Uterus (tissue), 2 donors: ENCODE data around the gene YWHAG.
"Not testable (repeated sequence)": the region's sequence is repeated elsewhere in the genome, so short reads cannot be mapped to it uniquely, and the experiment has no call there.

ENCODE experiments used
- POLR2A ChIP-seq, 2 donors: fragments of 450-650 bp; IDR thresholded peaks; one replicate each; pipeline ENCODE4 v1.6.1; 2016; ENCODE audit warnings: antibody characterized with exemption in 2 of 2, mild to moderate bottlenecking in 1 of 2, moderate library complexity in 1 of 2
- TF ChIP-seq, protein P1 (sequence below), 4 experiments: fragments of 200-600 bp in 2 of 4; fragments of 450-650 bp in 2 of 4; sonication (generic) in 2 of 4; IDR thresholded peaks; one replicate each; pipeline ENCODE4 v1.5.1; 2016 to 2019; ENCODE audit warnings: antibody characterized with exemption in 4 of 4, mild to moderate bottlenecking in 2 of 4, moderate library complexity in 1 of 4

DNA sequence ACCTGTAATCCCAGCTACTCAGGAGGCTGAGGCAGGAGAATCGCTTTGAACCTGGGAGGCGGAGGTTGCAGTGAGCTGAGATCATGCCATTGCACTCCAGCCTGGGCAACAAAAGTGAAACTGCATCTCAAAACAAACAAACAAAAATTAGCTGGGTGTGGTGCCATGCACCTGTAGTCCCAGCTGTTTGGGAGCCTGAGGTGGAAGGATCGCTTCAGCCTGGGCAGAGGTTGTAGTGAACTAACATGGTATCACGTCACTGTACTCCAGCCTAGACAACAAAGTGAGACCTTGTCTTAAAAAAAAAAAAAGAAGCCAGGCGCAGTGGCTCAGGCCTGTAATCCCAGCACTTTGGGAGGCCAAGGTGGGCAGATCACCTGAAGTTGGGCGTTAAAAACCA lies 29.0 kb upstream of the YWHAG start:
- TF ChIP-seq, protein P1, sequence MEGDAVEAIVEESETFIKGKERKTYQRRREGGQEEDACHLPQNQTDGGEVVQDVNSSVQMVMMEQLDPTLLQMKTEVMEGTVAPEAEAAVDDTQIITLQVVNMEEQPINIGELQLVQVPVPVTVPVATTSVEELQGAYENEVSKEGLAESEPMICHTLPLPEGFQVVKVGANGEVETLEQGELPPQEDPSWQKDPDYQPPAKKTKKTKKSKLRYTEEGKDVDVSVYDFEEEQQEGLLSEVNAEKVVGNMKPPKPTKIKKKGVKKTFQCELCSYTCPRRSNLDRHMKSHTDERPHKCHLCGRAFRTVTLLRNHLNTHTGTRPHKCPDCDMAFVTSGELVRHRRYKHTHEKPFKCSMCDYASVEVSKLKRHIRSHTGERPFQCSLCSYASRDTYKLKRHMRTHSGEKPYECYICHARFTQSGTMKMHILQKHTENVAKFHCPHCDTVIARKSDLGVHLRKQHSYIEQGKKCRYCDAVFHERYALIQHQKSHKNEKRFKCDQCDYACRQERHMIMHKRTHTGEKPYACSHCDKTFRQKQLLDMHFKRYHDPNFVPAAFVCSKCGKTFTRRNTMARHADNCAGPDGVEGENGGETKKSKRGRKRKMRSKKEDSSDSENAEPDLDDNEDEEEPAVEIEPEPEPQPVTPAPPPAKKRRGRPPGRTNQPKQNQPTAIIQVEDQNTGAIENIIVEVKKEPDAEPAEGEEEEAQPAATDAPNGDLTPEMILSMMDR (IDR thresholded peaks at IDR 0.05) = not testable (repeated sequence)
- TF ChIP-seq POLR2A (IDR thresholded peaks at IDR 0.05) = not testable (repeated sequence)
